ENCODE data around the gene FKBP6. TPM values are rescaled to one million over a fixed set of nuclear protein-coding genes. Genes with fewer than 3 reads are reported as not detected.

Gene FKBP6
- total RNA-seq, 1 experiment from 2014 or later, result 0.11 TPM

DNA sequence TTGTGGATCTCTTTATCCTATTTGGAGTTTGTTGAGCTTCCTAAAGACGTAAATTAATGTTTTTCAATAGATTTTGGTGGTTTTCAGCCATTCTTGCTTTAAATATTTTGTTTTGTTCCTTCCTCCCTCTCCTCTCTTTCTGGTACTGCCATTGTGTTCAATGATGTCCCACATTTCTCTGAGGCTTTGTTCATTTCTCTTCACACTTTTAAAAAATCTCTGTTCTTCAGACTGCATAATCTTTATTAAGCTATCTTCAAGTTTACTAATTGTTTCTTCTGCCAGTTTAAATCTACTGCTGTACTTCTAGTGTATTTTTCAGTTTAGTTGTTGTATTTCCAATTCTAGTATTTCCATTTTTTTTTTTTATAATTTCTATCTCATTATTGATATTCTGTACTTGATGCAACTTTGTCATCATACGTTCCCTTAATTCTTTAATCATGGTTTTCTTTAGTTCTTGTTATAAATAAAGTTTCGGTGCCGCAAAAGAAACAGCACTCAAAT lies 60.0 kb downstream of the FKBP6 start (continued):
- TF ChIP-seq, protein P1, sequence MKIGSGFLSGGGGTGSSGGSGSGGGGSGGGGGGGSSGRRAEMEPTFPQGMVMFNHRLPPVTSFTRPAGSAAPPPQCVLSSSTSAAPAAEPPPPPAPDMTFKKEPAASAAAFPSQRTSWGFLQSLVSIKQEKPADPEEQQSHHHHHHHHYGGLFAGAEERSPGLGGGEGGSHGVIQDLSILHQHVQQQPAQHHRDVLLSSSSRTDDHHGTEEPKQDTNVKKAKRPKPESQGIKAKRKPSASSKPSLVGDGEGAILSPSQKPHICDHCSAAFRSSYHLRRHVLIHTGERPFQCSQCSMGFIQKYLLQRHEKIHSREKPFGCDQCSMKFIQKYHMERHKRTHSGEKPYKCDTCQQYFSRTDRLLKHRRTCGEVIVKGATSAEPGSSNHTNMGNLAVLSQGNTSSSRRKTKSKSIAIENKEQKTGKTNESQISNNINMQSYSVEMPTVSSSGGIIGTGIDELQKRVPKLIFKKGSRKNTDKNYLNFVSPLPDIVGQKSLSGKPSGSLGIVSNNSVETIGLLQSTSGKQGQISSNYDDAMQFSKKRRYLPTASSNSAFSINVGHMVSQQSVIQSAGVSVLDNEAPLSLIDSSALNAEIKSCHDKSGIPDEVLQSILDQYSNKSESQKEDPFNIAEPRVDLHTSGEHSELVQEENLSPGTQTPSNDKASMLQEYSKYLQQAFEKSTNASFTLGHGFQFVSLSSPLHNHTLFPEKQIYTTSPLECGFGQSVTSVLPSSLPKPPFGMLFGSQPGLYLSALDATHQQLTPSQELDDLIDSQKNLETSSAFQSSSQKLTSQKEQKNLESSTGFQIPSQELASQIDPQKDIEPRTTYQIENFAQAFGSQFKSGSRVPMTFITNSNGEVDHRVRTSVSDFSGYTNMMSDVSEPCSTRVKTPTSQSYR (CRISPR knock-in tag; IDR thresholded peaks at IDR 0.05), result no peak
- TF ChIP-seq ZNF232 (CRISPR knock-in tag; IDR thresholded peaks at IDR 0.05), result no peak
- TF ChIP-seq, protein P2, sequence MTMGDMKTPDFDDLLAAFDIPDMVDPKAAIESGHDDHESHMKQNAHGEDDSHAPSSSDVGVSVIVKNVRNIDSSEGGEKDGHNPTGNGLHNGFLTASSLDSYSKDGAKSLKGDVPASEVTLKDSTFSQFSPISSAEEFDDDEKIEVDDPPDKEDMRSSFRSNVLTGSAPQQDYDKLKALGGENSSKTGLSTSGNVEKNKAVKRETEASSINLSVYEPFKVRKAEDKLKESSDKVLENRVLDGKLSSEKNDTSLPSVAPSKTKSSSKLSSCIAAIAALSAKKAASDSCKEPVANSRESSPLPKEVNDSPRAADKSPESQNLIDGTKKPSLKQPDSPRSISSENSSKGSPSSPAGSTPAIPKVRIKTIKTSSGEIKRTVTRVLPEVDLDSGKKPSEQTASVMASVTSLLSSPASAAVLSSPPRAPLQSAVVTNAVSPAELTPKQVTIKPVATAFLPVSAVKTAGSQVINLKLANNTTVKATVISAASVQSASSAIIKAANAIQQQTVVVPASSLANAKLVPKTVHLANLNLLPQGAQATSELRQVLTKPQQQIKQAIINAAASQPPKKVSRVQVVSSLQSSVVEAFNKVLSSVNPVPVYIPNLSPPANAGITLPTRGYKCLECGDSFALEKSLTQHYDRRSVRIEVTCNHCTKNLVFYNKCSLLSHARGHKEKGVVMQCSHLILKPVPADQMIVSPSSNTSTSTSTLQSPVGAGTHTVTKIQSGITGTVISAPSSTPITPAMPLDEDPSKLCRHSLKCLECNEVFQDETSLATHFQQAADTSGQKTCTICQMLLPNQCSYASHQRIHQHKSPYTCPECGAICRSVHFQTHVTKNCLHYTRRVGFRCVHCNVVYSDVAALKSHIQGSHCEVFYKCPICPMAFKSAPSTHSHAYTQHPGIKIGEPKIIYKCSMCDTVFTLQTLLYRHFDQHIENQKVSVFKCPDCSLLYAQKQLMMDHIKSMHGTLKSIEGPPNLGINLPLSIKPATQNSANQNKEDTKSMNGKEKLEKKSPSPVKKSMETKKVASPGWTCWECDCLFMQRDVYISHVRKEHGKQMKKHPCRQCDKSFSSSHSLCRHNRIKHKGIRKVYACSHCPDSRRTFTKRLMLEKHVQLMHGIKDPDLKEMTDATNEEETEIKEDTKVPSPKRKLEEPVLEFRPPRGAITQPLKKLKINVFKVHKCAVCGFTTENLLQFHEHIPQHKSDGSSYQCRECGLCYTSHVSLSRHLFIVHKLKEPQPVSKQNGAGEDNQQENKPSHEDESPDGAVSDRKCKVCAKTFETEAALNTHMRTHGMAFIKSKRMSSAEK (CRISPR knock-in tag; IDR thresholded peaks at IDR 0.05; ENCODE audit: borderline replicate concordance), result no peak

DNA sequence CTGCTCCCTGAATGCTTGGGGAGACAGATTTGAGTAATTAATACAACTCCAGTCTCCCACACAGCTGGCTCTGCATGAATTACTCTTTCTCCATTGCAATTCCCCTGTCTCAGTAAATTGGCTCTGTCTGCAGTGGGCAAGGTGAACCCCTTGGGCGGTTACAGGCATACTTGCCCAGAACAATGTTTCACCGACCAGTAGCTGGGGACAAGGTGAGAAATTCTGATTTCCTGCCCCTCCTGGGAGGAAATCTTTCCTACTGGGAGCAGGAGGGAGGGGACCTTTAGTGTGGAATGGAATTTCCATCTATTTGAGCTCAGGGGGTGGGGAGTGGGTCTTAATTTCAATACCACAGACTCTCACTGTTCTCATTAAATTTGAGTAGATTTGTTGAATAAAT lies 63.4 kb downstream of the FKBP6 start:
- ChIA-PET POLR2A (no interaction called here), CTCF (interaction anchor here (0.6 to 1.3 kb wide), 3 partner anchors 9 to 67 kb away, joined by 3 to 8 read pairs (median 7); no protein-coding TSS in a partner anchor)
- no peak overlapping the region for H3K4me3 Mint-ChIP-seq
- TF ChIP-seq JAZF1 (CRISPR knock-in tag; IDR thresholded peaks at IDR 0.05), result no peak
- no peak for TF ChIP-seq GRHL2 (CRISPR knock-in tag; IDR thresholded peaks at IDR 0.05; ENCODE audit: insufficient replicate concordance, severe bottlenecking)
- TF ChIP-seq, protein P3, sequence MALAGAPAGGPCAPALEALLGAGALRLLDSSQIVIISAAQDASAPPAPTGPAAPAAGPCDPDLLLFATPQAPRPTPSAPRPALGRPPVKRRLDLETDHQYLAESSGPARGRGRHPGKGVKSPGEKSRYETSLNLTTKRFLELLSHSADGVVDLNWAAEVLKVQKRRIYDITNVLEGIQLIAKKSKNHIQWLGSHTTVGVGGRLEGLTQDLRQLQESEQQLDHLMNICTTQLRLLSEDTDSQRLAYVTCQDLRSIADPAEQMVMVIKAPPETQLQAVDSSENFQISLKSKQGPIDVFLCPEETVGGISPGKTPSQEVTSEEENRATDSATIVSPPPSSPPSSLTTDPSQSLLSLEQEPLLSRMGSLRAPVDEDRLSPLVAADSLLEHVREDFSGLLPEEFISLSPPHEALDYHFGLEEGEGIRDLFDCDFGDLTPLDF (CRISPR knock-in tag; IDR thresholded peaks at IDR 0.05), result no peak
- TF ChIP-seq, protein P4, sequence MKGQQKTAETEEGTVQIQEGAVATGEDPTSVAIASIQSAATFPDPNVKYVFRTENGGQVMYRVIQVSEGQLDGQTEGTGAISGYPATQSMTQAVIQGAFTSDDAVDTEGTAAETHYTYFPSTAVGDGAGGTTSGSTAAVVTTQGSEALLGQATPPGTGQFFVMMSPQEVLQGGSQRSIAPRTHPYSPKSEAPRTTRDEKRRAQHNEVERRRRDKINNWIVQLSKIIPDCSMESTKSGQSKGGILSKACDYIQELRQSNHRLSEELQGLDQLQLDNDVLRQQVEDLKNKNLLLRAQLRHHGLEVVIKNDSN (CRISPR knock-in tag; IDR thresholded peaks at IDR 0.05), result no peak
- TF ChIP-seq, protein P5, sequence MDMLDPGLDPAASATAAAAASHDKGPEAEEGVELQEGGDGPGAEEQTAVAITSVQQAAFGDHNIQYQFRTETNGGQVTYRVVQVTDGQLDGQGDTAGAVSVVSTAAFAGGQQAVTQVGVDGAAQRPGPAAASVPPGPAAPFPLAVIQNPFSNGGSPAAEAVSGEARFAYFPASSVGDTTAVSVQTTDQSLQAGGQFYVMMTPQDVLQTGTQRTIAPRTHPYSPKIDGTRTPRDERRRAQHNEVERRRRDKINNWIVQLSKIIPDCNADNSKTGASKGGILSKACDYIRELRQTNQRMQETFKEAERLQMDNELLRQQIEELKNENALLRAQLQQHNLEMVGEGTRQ (CRISPR knock-in tag; IDR thresholded peaks at IDR 0.05), result no peak
- no peak for TF ChIP-seq ZNF121 (CRISPR knock-in tag; IDR thresholded peaks at IDR 0.05)
- TF ChIP-seq NR2C2 (CRISPR knock-in tag; IDR thresholded peaks at IDR 0.05), result no peak
- TF ChIP-seq, protein P6, sequence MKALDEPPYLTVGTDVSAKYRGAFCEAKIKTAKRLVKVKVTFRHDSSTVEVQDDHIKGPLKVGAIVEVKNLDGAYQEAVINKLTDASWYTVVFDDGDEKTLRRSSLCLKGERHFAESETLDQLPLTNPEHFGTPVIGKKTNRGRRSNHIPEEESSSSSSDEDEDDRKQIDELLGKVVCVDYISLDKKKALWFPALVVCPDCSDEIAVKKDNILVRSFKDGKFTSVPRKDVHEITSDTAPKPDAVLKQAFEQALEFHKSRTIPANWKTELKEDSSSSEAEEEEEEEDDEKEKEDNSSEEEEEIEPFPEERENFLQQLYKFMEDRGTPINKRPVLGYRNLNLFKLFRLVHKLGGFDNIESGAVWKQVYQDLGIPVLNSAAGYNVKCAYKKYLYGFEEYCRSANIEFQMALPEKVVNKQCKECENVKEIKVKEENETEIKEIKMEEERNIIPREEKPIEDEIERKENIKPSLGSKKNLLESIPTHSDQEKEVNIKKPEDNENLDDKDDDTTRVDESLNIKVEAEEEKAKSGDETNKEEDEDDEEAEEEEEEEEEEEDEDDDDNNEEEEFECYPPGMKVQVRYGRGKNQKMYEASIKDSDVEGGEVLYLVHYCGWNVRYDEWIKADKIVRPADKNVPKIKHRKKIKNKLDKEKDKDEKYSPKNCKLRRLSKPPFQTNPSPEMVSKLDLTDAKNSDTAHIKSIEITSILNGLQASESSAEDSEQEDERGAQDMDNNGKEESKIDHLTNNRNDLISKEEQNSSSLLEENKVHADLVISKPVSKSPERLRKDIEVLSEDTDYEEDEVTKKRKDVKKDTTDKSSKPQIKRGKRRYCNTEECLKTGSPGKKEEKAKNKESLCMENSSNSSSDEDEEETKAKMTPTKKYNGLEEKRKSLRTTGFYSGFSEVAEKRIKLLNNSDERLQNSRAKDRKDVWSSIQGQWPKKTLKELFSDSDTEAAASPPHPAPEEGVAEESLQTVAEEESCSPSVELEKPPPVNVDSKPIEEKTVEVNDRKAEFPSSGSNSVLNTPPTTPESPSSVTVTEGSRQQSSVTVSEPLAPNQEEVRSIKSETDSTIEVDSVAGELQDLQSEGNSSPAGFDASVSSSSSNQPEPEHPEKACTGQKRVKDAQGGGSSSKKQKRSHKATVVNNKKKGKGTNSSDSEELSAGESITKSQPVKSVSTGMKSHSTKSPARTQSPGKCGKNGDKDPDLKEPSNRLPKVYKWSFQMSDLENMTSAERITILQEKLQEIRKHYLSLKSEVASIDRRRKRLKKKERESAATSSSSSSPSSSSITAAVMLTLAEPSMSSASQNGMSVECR (CRISPR knock-in tag; IDR thresholded peaks at IDR 0.05; ENCODE audit: borderline replicate concordance), result no peak
- TF ChIP-seq, protein P7, sequence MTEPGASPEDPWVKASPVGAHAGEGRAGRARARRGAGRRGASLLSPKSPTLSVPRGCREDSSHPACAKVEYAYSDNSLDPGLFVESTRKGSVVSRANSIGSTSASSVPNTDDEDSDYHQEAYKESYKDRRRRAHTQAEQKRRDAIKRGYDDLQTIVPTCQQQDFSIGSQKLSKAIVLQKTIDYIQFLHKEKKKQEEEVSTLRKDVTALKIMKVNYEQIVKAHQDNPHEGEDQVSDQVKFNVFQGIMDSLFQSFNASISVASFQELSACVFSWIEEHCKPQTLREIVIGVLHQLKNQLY (CRISPR knock-in tag; IDR thresholded peaks at IDR 0.05), result no peak
- TF ChIP-seq ZNF416 (CRISPR knock-in tag; IDR thresholded peaks at IDR 0.05), result no peak
- no peak for TF ChIP-seq ATF1 (CRISPR knock-in tag; IDR thresholded peaks at IDR 0.05)
- no peak for TF ChIP-seq ETV6 (CRISPR knock-in tag; IDR thresholded peaks at IDR 0.05)
- TF ChIP-seq, protein P1 (CRISPR knock-in tag; IDR thresholded peaks at IDR 0.05), result no peak
- TF ChIP-seq GTF2I (CRISPR knock-in tag; conservative IDR thresholded peaks at IDR 0.05), result no peak

More for the DNA sequence above, 63.4 kb downstream of the FKBP6 start:
- peak; percentile 55 for ATAC-seq
- peaks cover 18% of the 10 kb centered on the region for H3K36me3 Mint-ChIP-seq
- DNase-seq (ENCODE audit: low spot score), result no peak
- H3K4me1 Mint-ChIP-seq, result peaks cover 23% of the 10 kb centered on the region
- peaks cover 45% of the 10 kb centered on the region for H3K27me3 Mint-ChIP-seq (ENCODE audit: low read depth)
- peaks cover 36% of the 10 kb centered on the region for H3K9me3 Mint-ChIP-seq
- no peak overlapping the region for H3K27ac Mint-ChIP-seq

All from WTC11 (cell line).